Adipocyte (in vitro differentiated cells): ENCODE results near the gene INTS4.
A peak's percentile ranks its signal among the peaks of the same experiment; 100 is the strongest.
"Not testable (repeated sequence)": the region's sequence is repeated elsewhere in the genome, so short reads cannot be mapped to it uniquely, and the experiment has no call there.

Source experiments
- DNase-seq: peaks from one replicate; pipeline ENCODE4 v3.0.0-alpha.2; 2015; ENCODE audit warnings: low read depth
- H3K27me3 ChIP-seq: replicated peaks from 2 replicates; pipeline ENCODE4 v1.7.0; 2013; ENCODE audit warnings: mild to moderate bottlenecking, low read length, moderate library complexity; ENCODE audit not compliant: control insufficient read depth, insufficient read depth
- H3K36me3 ChIP-seq: 2 replicates; pipeline ENCODE4 v1.7.0; 2013; ENCODE audit warnings: low read length, mild to moderate bottlenecking, moderate library complexity; ENCODE audit not compliant: control insufficient read depth, insufficient read depth, severe bottlenecking
- H3K4me1 ChIP-seq: 2 replicates; pipeline ENCODE4 v1.7.0; 2013; ENCODE audit warnings: mild to moderate bottlenecking, low read length, moderate library complexity; ENCODE audit not compliant: control insufficient read depth, insufficient read depth
- H3K4me3 ChIP-seq: 2 replicates; pipeline ENCODE4 v1.7.0; 2013; ENCODE audit warnings: mild to moderate bottlenecking, low read length, moderate library complexity
- H3K9ac ChIP-seq: 2 replicates; pipeline ENCODE4 v1.7.0; 2013; ENCODE audit warnings: mild to moderate bottlenecking, low read length, moderate library complexity
- H3K9me3 ChIP-seq: 2 replicates; pipeline ENCODE4 v1.7.0; 2013; ENCODE audit warnings: mild to moderate bottlenecking, low read length, moderate library complexity; ENCODE audit not compliant: control insufficient read depth

Gene INTS4

DNA sequence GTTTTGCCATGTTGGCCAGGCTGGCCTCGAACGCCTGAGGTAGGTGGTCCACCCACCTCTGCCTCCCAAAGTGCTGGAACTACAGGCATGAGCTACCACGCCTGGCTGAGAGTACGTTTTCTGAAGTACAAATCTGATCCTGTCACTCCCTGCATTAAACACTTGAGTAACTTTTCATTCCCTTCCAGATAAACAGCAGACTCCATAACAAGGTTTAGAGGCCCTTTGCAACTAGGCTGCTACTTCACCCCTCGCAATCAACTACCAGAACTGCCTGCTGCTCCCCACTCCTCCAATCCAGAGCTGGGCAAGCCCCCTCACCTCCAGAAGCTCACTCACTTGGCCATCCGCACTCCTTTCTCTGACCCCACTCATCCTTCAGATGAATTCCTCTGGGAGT is 27.1 kb upstream of the INTS4 start:
- no peak for DNase-seq
- H3K4me3 ChIP-seq: no peak overlapping the region
- no peaks in the 10 kb centered on the region for H3K36me3 ChIP-seq
- no peaks in the 10 kb centered on the region for H3K9me3 ChIP-seq
- H3K4me1 ChIP-seq: no peaks in the 10 kb centered on the region
- peaks cover 5% of the 10 kb centered on the region for H3K27me3 ChIP-seq
- no peak overlapping the region for H3K9ac ChIP-seq

DNA sequence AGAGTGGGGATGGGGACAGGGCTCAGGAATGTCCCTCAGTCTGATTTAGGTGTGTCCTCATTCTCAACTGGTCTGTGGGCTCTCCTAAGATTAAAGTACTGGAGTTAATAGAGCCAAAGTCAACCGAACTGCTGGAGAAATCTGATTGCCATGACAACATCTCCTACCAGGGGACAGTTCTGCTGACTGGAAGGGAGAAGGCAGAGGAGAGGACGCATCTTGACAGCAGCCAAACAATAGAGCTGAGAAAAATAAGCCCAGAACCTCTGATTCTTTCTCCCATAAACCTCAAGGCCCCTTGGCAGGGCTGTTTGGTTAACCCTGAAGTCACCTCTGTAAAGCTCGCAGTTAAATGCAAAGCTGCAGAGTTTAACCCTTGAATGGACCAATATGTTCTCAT is 25.8 kb upstream of the INTS4 start:
- H3K27me3 ChIP-seq: peaks cover 5% of the 10 kb centered on the region
- no peak overlapping the region for H3K9ac ChIP-seq
- H3K9me3 ChIP-seq: no peaks in the 10 kb centered on the region
- H3K4me3 ChIP-seq: no peak overlapping the region
- H3K36me3 ChIP-seq: no peaks in the 10 kb centered on the region
- H3K4me1 ChIP-seq: no peaks in the 10 kb centered on the region
- peak; percentile 15 for DNase-seq

DNA sequence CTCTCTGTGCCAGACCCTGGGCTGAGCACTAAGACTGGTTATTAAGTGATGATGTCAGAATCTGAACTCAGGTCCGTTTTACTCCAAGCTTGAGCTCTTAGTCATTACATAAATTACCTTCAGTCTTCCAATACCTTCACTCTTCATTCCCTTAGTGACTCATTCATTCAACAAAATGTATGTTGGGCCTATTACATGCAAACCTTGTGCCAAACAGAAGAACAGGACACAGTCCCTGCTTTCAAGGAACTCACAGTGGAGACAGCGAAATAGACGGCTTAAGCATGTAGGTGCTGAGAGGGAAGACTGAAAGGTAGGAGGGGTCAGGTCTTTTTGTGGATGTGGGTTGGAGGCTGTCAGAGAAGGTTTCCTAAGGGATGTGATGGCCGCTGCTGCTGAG is 25.3 kb upstream of the INTS4 start:
- H3K4me3 ChIP-seq: no peak overlapping the region
- no peaks in the 10 kb centered on the region for H3K4me1 ChIP-seq
- H3K27me3 ChIP-seq: peaks cover 5% of the 10 kb centered on the region
- no peak for DNase-seq
- H3K9me3 ChIP-seq: no peaks in the 10 kb centered on the region
- H3K36me3 ChIP-seq: no peaks in the 10 kb centered on the region
- H3K9ac ChIP-seq: no peak overlapping the region

DNA sequence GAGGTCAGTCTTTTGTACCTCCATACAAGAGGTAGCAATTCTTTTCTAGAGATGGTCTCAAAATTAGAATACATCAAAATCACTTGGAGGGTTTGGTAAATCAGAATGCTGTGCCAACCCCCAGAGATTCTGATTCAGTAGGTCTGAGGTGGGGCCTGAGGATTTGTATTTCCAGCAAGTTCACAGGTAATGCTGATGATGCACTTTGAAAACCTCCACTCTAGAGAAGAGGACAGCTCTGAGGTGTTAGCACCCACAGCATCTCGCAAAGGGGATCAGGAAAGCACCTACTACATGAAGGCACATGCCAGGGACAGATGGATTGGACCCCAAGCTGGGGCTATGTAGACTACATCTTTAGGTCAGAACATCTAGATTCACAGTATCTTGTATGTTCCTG is 21.4 kb upstream of the INTS4 start:
- Histone ChIP-seq H3K36me3 (no peaks in the 10 kb centered on the region), H3K9ac (no peak overlapping the region), H3K4me3 (no peak overlapping the region), H3K9me3 (no peaks in the 10 kb centered on the region), H3K27me3 (no peaks in the 10 kb centered on the region), H3K4me1 (no peaks in the 10 kb centered on the region)
- no peak for DNase-seq

DNA sequence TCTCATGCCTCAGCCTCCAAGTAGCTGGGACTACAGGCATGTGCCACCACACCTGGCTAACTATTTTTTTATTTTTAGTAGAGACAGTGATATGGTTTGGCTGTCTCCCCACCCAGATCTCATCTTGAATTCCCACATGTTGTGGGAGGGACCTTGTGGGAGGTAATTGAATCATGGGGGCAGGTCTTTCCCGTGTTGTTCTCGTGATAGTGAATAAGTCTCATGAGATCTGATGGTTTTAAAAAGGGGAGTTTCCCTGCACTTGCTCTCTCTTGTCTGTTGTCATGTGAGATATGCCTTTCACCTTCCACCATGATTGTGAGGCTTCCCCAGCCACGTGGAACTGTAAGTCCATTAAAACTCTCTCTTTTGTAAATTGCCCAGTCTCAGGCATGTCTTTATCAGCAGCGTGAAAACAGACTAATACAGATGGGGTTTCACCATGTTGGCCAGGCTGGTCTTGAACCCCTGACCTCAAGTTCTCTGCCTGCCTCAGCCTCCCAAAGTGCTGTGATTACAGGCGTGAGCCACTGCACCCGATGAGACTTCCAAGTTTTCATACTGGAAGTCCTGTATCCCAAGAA is 20.6 kb upstream of the INTS4 start:
- H3K27me3 ChIP-seq, DNase-seq, H3K9me3 ChIP-seq, H3K9ac ChIP-seq, H3K4me1 ChIP-seq, H3K36me3 ChIP-seq, H3K4me3 ChIP-seq: not testable (repeated sequence)

DNA sequence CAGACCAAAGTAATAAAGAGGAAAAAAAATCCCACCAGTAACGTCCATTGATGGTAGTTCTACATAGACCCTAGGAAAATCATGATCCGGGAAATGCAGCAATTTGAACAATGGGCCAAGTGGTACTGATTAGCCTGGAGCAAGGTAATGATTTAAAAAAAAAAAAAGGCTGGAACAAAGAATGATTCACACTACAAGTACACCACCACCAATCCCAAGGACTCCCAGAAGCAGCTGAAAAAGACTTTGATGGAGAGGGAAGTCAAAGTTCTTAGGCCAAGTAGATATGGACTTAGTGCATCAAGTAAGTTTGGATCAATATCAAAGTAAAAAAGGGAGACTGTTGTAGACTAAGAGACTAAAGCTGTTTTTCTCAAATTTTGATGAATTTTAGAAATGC is 16.8 kb upstream of the INTS4 start:
- no peak for DNase-seq
- Histone ChIP-seq H3K9ac (no peak overlapping the region), H3K4me1 (no peaks in the 10 kb centered on the region), H3K27me3 (no peaks in the 10 kb centered on the region), H3K4me3 (no peak overlapping the region), H3K9me3 (no peaks in the 10 kb centered on the region), H3K36me3 (no peaks in the 10 kb centered on the region)

DNA sequence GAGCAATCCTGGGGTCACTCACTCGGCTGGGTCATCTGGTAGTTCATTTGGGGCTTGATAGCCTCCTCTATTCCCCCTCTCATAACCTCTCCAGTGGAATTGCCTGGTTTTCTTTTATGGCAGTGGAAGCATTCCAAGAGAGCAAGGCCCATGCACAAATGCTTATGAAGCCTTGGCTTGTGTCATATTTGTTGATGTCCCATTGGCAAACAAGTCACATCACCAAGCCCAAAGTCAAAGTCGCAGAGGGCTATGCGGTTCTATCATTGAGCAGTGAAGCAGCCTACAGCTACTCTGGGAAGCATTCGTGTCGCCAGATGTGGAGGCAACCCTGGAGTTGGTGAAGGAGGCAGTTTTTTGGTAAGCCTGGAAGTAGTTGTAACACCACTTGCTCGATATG is 16.3 kb upstream of the INTS4 start:
- Histone ChIP-seq H3K9me3 (no peaks in the 10 kb centered on the region), H3K36me3 (no peaks in the 10 kb centered on the region), H3K4me3 (no peak overlapping the region), H3K27me3 (no peaks in the 10 kb centered on the region), H3K9ac (no peak overlapping the region), H3K4me1 (no peaks in the 10 kb centered on the region)
- no peak for DNase-seq

DNA sequence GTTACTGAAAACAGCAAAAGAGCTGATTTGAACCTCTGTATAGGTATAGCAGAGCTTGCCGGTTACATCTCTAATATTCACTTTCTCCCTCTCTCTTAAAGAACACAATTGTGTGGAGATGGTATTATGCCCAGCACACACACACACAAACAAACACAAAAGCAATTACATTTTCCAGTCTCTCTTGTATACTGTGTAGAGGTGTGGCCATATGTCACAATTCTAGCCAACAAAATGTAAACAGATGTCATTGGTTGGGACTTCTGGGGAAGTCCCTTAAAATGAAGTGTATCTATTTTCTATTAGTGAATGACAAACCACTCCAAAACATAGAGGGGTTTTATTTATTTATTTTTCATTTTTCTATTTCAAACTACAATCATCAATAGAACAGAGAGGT is 15.8 kb upstream of the INTS4 start:
- DNase-seq: no peak
- Histone ChIP-seq H3K9me3 (no peaks in the 10 kb centered on the region), H3K4me1 (no peaks in the 10 kb centered on the region), H3K4me3 (no peak overlapping the region), H3K9ac (no peak overlapping the region), H3K27me3 (no peaks in the 10 kb centered on the region), H3K36me3 (no peaks in the 10 kb centered on the region)

DNA sequence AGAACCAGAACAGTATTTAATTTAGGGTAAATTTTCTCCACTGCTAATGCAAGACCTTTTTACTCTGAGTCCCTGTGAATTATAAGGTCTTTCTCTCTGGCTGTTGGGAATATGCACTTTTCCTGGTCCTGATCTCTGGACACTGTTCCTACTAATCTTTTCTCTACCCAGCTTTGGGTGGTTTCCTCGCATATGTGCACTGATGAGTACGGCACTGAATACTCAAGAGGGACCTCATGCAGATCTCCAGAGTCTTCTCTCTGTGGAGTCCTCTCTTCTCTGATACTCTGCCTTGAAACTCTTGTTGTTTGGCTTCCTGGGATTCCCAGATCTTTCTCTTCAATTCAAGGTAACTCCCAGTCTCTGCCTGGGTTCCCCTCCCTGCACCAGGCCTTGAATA is 14.6 kb upstream of the INTS4 start:
- Histone ChIP-seq H3K27me3 (no peaks in the 10 kb centered on the region), H3K4me3 (no peak overlapping the region), H3K36me3 (no peaks in the 10 kb centered on the region), H3K4me1 (peaks cover 3% of the 10 kb centered on the region), H3K9me3 (no peaks in the 10 kb centered on the region), H3K9ac (no peak overlapping the region)
- DNase-seq: no peak

DNA sequence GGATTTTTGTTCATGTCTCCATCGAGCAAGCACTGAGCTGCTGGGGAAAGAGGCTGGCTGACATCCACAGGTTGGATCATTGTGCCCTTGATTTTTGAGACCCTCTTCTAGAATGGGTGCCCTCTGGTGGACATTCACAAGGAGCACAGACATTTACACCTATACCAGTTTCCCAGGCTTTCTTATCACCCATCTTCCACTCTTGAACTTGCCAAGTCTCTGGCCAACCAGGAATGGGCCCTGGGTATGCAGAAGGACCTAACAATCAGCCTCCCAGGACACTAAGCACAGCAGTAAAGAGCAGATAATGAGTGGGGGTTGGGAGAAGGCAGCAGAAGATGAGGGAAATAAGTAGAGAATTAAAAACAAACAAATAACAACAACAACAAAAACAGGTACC is 5.7 kb upstream of the INTS4 start:
- peak; percentile 86 for DNase-seq
- Histone ChIP-seq H3K4me3 (no peak overlapping the region), H3K9ac (no peak overlapping the region), H3K4me1 (peaks cover 6% of the 10 kb centered on the region), H3K27me3 (no peaks in the 10 kb centered on the region), H3K36me3 (no peaks in the 10 kb centered on the region), H3K9me3 (no peaks in the 10 kb centered on the region)

DNA sequence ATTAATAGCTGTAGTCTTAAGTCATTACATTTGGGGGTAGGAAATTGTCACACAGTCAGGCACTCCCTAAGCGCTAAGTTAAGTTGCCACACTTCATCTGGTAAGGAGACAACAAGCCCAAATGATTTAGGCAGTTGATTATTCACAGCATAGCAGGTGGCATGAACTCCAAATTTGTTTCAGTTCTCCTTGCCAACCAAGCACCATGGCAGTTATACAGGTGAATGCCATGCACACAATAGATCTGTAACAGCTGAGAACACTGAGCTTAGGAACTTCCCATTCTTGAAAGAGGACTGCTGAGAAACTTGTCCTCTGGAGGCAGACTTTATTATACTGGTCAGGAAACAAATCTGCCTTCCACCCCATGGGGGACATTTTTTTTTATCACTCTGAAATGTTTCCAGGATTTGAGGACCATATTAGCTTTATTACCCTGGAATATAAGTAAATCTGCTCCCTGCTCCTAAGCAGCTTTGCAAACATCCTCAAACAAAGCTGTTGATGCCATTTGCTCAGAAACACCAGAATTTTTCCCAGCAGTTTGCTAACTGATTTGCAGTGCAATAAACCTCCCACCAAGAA is 5.1 kb upstream of the INTS4 start:
- Histone ChIP-seq H3K9ac (no peak overlapping the region), H3K36me3 (no peaks in the 10 kb centered on the region), H3K4me1 (peaks cover 5% of the 10 kb centered on the region), H3K9me3 (no peaks in the 10 kb centered on the region), H3K27me3 (no peaks in the 10 kb centered on the region), H3K4me3 (no peak overlapping the region)
- no peak for DNase-seq

DNA sequence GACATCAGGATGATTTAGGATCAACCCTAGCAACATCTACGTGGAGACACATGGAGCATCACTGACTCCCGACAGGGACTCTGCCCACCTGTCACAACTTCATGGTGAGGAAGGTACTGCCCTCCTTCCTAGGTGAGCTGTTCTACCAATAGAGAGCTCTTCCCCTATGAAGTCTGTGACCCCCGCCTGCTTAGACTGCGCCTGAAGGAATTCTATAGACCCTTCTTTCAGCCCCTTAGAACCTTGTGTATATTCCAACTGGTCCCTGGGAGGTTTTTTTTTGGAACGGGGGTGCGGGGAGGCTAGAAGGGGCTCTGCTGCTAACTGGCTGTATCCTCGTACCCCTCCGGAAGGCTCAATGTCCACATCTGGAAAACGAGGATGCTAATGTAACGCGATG is 566 bp downstream of the INTS4 start:
- DNase-seq: no peak
- Histone ChIP-seq H3K4me1 (peaks cover 19% of the 10 kb centered on the region), H3K4me3 (peak overlapping the region; percentile 99), H3K27me3 (no peaks in the 10 kb centered on the region), H3K36me3 (peaks cover 17% of the 10 kb centered on the region), H3K9me3 (no peaks in the 10 kb centered on the region), H3K9ac (peak overlapping the region; percentile 94)
